Natural killer cell (primary cell): ENCODE data around the gene CSNK1D. TPM values are rescaled to one million over a fixed set of nuclear protein-coding genes. Genes with fewer than 3 reads are reported as not detected.

Experiments used
- ATAC-seq, 3 donors: fragments of 150-1000 bp in 2 of 3; fragments of 200-7000 bp in 1 of 3; cut with Tn5 transposase; 1 replicate in 1 of 3; 2 replicates in 2 of 3; pipeline ENCODE4 v1.10.0; 2021; ENCODE audit warnings: mild to moderate bottlenecking in 2 of 3, moderate library complexity in 2 of 3
- DNase-seq, 2 donors: peaks; one replicate each; pipeline versions ENCODE4 v3.0.0 to v3.0.0-alpha.2; 2013 to 2021; ENCODE audit warnings: mixed read lengths in 1 of 2
- H3K27ac ChIP-seq: one replicate; pipeline ENCODE4 v1.5.1; 2013; ENCODE audit warnings: mild to moderate bottlenecking, low read length
- H3K27me3 ChIP-seq: one replicate; pipeline ENCODE4 v1.6.1; 2013; ENCODE audit warnings: low read length; ENCODE audit not compliant: control insufficient read depth, insufficient read depth
- H3K36me3 ChIP-seq: one replicate; pipeline ENCODE4 v1.6.1; 2013; ENCODE audit warnings: low read length; ENCODE audit not compliant: control insufficient read depth, insufficient read depth
- H3K4me1 ChIP-seq: one replicate; pipeline ENCODE4 v1.6.1; 2013; ENCODE audit warnings: low read length; ENCODE audit not compliant: control insufficient read depth, insufficient read depth
- H3K4me3 ChIP-seq: one replicate; pipeline ENCODE4 v1.5.1; 2013; ENCODE audit warnings: low read length
- H3K9me3 ChIP-seq: one replicate; pipeline ENCODE4 v1.6.1; 2013; ENCODE audit warnings: low read length; ENCODE audit not compliant: control insufficient read depth, insufficient read depth
- H3K27ac Mint-ChIP-seq, 2 donors: one replicate each; pipeline ENCODE4 v1.8.0; 2022; ENCODE audit warnings: mild to moderate bottlenecking in 2 of 2, mixed read lengths in 2 of 2, moderate library complexity in 1 of 2
- H3K27me3 Mint-ChIP-seq, 2 donors: one replicate each; pipeline ENCODE4 v1.8.0; 2022; ENCODE audit warnings: low read depth in 2 of 2, mixed read lengths in 2 of 2
- H3K36me3 Mint-ChIP-seq: one replicate; pipeline ENCODE4 v1.8.0; 2022; ENCODE audit warnings: mixed read lengths
- H3K4me1 Mint-ChIP-seq, 2 donors: one replicate each; pipeline ENCODE4 v1.8.0; 2022; ENCODE audit warnings: mixed read lengths in 2 of 2
- H3K4me3 Mint-ChIP-seq: one replicate; pipeline ENCODE4 v1.8.0; 2022; ENCODE audit warnings: mild to moderate bottlenecking, moderate library complexity, mixed read lengths
- H3K9me3 Mint-ChIP-seq, 2 donors: one replicate each; pipeline ENCODE4 v1.8.0; 2022; ENCODE audit warnings: mixed read lengths in 2 of 2
- CTCF ChIP-seq: fragments of 200-600 bp; IDR thresholded peaks from one replicate; pipeline ENCODE4 v1.8.0; 2022; ENCODE audit warnings: antibody characterized with exemption
- WGBS: methylation state at CpG from one replicate; pipeline ENCODE4 v1.1.7; 2013; ENCODE audit warnings: missing lambda C conversion rate; ENCODE audit not compliant: insufficient coverage; 5-methylcytosine and 5-hydroxymethylcytosine counted together
- intact Hi-C: fragments of 100-400 bp; cut with micrococcal nuclease; formaldehyde crosslinking; loops from one replicate; pipeline ENCODE4 v1.14.2; 2022
- total RNA-seq, 4 donors: library from RNA; stranded (reverse); fragments of 120-200 nt in 1 of 4; gene quantifications; one replicate each; pipeline versions ENCODE4 v1.2.3 to v1.2.4, GENCODE V29; 2013 to 2022

The CSNK1D gene
- total RNA-seq, 3 donors from 2014 or later (not counting 1 experiment from before 2014, with no cell fraction given) = 423 to 475 (median 468) TPM

GRCh38 chr17:82222816-82223215, 50.7 kb downstream of the CSNK1D start:
- Histone ChIP-seq H3K36me3 (no peaks in the 10 kb centered on the region), H3K4me3 (no peak overlapping the region), H3K27me3 (no peaks in the 10 kb centered on the region), H3K9me3 (no peaks in the 10 kb centered on the region), H3K4me1 (peaks cover 33% of the 10 kb centered on the region), H3K27ac (no peak overlapping the region)
- no peaks in the 10 kb centered on the region for H3K27me3 Mint-ChIP-seq
- TF ChIP-seq CTCF = no peak
- peaks cover 0 to 13% of the 10 kb centered on the region in 2 donors for H3K4me1 Mint-ChIP-seq
- H3K9me3 Mint-ChIP-seq = no peaks in the 10 kb centered on the region
- no peak overlapping the region for H3K4me3 Mint-ChIP-seq
- intact Hi-C loops = no loop called here
- no peak for ATAC-seq
- no peaks in the 10 kb centered on the region for H3K36me3 Mint-ChIP-seq
- WGBS = 91% methylated on average over 8 of the region's 10 CpGs
- no peak for DNase-seq
- no peak overlapping the region for H3K27ac Mint-ChIP-seq

- Mint-ChIP-seq H3K9me3 (no peaks in the 10 kb centered on the region), H3K27me3 (no peaks in the 10 kb centered on the region), H3K27ac (no peak overlapping the region), H3K4me1 (peaks cover 5 to 24% of the 10 kb centered on the region in 2 donors), H3K36me3 (no peaks in the 10 kb centered on the region), H3K4me3 (no peak overlapping the region)
- Histone ChIP-seq H3K36me3 (no peaks in the 10 kb centered on the region), H3K27ac (no peak overlapping the region), H3K4me3 (no peak overlapping the region), H3K4me1 (peaks cover 35% of the 10 kb centered on the region), H3K9me3 (no peaks in the 10 kb centered on the region), H3K27me3 (no peaks in the 10 kb centered on the region)
- intact Hi-C loops = no loop called here
- DNase-seq (no peak), ATAC-seq (no peak)
- 90% methylated on average over 10 of the region's 10 CpGs for WGBS
- no peak for TF ChIP-seq CTCF
Observed at GRCh38 chr17:82221341-82221902, 52.1 kb downstream of the CSNK1D start.

- no peaks in the 10 kb centered on the region for H3K27me3 Mint-ChIP-seq
- H3K36me3 Mint-ChIP-seq = no peaks in the 10 kb centered on the region
- H3K27ac Mint-ChIP-seq = no peak overlapping the region
- 86% methylated on average over 11 of the region's 11 CpGs for WGBS
- intact Hi-C loops = loop anchor here (5.0 kb wide), 1 partner anchor 77 kb away; no protein-coding TSS in a partner anchor
- H3K4me3 Mint-ChIP-seq = no peak overlapping the region
- DNase-seq = no peak
- Histone ChIP-seq H3K27ac (no peak overlapping the region), H3K4me3 (no peak overlapping the region), H3K4me1 (peaks cover 48% of the 10 kb centered on the region), H3K9me3 (no peaks in the 10 kb centered on the region), H3K36me3 (no peaks in the 10 kb centered on the region), H3K27me3 (no peaks in the 10 kb centered on the region)
- H3K9me3 Mint-ChIP-seq = no peaks in the 10 kb centered on the region
- ATAC-seq = no peak
- no peak for TF ChIP-seq CTCF
- H3K4me1 Mint-ChIP-seq = peaks cover 13 to 36% of the 10 kb centered on the region in 2 donors
Observed at GRCh38 chr17:82219753-82220709, 53.5 kb downstream of the CSNK1D start.
